NT2/D1 (cell line): ENCODE results near the gene GALNT7.

Source experiments
- YY1 ChIP-seq: IDR thresholded peaks from 2 replicates; pipeline ENCODE4 v1.6.1; 2011; ENCODE audit not compliant: insufficient read length, insufficient read depth
- ZNF274 ChIP-seq: IDR thresholded peaks from 2 replicates; pipeline ENCODE4 v1.6.1; 2011; ENCODE audit warnings: mild to moderate bottlenecking, low read depth, low read length

DNA sequence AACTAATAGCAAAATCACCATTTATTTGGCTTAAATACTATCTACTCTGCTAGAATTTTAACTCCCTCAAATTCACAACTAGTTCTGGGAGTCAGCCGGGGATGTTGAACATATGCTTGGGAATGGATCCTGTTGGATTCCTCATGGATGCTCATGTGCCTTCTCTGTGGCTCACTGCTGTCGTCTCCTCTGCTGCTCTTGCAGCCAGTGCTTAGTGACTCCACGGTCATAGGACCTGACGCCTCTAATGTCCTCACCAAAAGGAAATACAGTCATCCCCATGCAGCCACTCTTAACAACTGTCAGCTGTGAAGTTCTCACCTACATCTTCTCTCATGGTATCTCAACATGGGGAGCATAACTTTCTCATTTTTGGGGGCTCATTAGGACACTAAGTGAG lies 106.1 kb downstream of the GALNT7 start:
- no peak for TF ChIP-seq YY1
- no peak for TF ChIP-seq ZNF274
